Erythroblast (primary cell): ENCODE measurements around the gene OTOS.

Source experiments
- DNase-seq, 2 experiments: peaks; one replicate each; lab custom pipeline; 2025; lab: John Stamatoyannopoulos, UW
- GATA1 ChIP-seq: IDR thresholded peaks from 2 replicates; pipeline ENCODE4 v1.6.1; 2011; ENCODE audit warnings: low read depth, mild to moderate bottlenecking, control low read depth, low read length, moderate library complexity
- POLR2A ChIP-seq: IDR thresholded peaks from 2 replicates; pipeline ENCODE4 v1.6.1; 2011; ENCODE audit warnings: mild to moderate bottlenecking, low read length

The OTOS gene

DNA sequence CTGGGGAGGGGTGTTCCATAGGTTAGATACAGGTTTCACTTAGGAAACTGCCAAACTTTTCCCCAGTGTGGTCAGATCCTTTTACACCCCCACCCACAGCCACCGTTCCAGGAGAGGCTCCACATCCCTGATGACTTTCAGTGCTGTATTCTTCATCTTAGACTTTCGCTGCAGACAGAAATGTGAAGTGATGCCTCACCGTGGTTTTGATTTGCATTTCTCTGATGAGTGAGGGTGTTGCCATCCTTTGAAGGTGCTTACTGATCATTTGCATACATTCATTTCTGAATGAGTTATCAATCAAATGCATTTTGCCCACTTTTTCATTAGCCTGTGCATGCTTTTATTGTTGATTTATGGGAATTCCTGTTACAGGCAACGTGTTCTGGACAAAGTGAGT, 19.3 kb downstream of the OTOS start:
- no peak for DNase-seq
- no peak for TF ChIP-seq POLR2A
- no peak for TF ChIP-seq GATA1

DNA sequence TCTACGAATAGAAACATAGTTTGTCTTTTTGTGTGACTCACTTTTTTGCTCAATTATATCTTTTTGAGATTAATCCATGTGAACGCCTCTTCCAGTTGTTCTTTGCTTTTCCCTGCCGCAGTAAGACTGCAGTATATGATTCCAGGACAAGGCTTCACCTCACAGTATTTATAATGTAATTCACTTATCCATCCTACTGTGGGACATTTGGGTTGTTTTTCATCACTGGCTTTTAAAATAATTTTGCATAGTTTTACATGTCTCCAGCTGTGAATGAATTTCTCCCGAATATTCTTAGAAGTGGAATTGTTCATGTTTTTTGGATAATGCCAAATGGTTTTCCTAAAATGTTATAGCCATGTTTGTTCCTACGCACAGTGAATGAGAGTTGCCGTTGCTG, 26.2 kb downstream of the OTOS start:
- DNase-seq: no peak
- TF ChIP-seq GATA1: no peak
- TF ChIP-seq POLR2A: no peak

DNA sequence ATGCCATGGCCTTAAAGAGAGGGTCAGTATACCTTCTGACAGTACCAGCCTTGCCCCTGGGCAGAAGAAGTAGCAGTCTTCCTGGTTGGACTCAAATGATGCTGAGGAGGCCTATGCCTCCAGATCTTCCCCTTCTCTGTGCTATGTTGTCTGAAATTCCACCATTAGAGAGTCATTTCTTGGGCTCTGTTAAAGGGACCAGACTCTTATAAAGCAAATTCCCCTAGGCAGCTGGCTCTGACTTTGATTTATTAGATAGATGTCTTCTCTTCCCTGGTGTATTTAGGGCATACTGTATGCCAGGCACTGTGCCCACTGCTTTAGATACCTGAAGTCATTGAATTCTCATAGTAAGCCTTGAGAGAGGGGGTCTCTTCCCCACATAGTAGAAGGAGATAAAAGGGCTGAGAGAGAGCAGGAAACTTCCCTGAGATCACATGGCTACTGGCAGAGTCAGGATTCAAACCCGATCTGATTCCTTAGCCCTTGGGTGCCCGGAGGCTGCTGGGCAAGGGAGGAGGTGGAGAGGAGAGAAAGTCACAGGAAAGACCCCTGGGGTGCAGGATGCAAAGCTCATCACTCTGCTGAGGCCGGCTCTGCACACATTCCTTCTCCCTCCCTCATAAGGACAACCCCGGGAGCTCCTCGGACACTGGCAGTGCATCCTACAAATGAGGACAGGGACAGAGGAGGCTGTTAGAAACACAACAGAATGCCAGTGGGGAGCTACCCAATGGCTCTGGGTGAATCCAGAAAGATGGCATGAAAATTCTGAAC, 27.4 kb downstream of the OTOS start:
- no peak for DNase-seq
- TF ChIP-seq GATA1 (no peak), POLR2A (no peak)

DNA sequence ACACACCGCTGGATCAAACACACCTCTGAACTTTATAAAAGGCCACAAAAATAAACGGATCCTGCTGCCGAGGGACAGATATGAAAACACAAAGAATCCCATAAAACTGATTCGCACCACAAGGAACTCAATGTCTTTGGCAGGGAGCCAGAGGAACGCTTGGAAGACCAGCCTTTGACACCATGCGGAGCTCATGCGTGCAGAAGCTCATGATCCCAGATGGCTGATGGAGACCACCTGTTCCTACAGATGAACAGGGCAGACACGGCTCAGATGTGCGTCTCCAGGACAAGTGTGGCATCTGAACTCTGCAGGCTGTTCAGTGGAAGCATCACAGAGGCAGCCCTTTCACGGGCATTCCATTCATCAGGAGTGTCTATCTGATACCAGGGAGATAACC, 29.2 kb downstream of the OTOS start:
- DNase-seq: no peak
- TF ChIP-seq GATA1: no peak
- TF ChIP-seq POLR2A: no peak

DNA sequence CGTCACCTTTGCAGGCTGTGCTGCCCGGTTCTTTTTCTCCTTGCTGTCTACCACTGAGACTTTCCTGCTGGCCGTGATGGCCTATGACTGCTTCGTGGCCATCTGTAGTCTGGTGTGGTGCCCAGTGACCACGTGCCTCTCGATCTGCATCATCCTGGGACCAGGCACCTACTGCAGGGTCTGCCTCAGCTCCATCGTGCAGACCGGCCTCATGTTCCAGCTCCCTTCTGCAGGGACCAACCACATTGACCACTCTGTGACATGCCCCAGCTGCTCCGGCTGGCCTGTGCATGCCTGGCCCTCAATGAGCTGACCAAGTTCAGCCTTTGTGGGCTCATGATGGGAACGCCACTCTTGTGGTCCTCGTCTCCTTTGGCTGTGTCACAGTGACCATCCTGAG, 31.1 kb downstream of the OTOS start:
- DNase-seq: no peak
- no peak for TF ChIP-seq POLR2A
- no peak for TF ChIP-seq GATA1

DNA sequence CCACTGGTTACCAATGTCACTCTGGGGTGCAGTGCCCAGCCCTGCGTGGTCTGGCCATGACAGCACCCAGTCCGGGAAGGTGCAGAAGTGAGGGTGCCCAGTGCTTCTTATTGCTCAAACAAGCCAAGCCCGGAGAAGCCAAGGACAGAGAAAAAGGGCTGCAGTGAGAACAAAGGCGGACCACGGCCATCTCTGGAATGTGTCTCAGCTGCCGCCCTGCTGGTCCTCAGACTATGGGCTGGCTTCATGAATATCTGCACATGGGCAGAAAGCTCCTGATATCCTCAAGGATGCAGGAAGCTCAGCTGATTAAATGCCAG, 33.0 kb downstream of the OTOS start:
- TF ChIP-seq GATA1: no peak
- no peak for TF ChIP-seq POLR2A
- DNase-seq: no peak

DNA sequence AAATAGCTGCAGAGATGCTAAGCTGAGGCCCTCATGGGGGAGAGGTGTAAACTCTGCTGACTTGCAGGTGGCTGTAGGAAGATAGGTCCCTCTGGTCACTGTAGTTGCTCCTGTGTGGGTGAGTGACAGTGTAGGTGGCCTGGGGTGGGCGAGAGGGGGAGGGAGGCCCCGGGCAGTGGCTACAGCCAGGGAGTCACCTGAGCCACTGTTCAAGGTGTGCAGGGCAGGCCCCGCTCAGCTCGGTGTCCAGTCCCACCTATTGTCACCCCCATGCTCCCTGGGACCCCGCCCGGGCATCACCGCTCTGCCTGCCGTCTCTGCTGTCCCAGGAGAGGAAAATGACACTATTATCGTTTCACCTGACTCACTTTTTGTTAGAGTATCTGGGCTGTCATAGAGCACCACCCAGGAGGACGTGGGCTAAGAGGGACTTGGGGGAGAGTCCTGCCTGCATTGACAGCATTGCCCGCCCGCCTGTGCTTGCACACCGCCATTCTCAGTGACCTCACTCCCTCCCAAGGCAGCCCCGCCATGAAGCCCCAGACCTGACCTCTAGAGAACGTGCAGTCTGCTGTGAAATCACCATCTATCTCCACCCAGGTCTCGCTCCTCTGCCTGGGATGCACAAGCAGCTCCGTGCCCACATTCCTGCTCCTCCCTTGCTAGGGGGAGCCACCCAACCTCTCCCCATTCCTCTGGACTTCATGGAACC, 33.5 kb downstream of the OTOS start:
- TF ChIP-seq GATA1 (no peak), POLR2A (no peak)
- DNase-seq: no peak

DNA sequence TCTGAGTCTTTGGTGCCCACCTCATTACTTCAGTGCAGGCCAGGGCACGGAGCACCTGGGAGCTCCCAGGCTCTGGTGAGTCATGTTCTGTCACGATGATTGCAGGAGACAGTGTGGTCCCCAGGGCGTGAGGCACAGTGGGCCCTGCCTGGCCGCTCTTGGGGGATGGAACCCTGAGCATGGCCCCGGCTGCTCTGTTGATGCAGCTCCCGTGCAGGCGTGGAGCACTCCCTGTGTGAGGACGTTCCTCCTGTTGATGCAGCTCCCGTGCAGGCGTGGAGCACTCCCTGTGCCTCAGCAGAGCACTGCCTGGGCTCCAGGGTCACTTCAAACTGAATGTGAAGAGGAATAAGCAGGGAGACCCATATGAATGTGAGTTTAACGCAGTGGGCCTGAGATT, 34.5 kb downstream of the OTOS start:
- TF ChIP-seq POLR2A: no peak
- no peak for TF ChIP-seq GATA1

DNA sequence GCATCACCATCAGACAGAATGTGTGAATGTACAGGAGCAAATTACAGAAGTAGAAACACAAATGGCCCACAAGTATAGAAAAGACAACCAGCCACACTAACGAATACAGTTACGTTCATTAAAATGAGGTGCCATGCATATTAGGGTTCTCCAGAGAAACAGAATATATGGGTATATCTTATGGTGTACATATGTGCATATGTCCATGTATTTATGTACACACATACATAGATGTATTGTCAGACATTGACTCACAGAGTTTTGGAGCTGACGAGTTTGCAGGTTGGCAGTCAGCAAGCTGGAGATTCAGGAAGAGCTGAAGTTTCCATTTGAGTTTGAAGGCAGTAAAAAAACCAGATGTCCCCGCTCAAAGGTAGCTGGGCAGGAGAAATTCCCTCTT, 37.3 kb downstream of the OTOS start:
- TF ChIP-seq POLR2A (no peak), GATA1 (no peak)
- DNase-seq: no peak

More for the DNA sequence above, 34.5 kb downstream of the OTOS start:
- DNase-seq: no peak

DNA sequence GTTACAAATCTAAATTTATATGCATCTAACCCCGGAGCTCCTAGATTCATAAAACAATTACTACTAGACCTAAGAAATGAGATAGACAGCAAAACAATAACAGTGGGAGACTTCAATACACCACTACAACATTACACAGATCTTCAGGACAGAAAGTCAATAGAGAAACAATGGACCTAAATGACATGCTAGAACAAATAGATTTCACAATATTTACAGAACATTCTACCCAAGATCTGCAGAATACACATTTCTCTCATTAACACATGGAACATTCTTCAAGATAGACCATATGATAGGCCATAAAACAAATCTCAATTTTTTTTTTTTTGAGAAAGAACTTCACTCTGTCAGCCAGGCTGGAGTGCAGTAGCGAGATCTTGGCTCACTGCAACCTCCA, 42.1 kb downstream of the OTOS start:
- no peak for DNase-seq
- TF ChIP-seq GATA1 (no peak), POLR2A (no peak)

DNA sequence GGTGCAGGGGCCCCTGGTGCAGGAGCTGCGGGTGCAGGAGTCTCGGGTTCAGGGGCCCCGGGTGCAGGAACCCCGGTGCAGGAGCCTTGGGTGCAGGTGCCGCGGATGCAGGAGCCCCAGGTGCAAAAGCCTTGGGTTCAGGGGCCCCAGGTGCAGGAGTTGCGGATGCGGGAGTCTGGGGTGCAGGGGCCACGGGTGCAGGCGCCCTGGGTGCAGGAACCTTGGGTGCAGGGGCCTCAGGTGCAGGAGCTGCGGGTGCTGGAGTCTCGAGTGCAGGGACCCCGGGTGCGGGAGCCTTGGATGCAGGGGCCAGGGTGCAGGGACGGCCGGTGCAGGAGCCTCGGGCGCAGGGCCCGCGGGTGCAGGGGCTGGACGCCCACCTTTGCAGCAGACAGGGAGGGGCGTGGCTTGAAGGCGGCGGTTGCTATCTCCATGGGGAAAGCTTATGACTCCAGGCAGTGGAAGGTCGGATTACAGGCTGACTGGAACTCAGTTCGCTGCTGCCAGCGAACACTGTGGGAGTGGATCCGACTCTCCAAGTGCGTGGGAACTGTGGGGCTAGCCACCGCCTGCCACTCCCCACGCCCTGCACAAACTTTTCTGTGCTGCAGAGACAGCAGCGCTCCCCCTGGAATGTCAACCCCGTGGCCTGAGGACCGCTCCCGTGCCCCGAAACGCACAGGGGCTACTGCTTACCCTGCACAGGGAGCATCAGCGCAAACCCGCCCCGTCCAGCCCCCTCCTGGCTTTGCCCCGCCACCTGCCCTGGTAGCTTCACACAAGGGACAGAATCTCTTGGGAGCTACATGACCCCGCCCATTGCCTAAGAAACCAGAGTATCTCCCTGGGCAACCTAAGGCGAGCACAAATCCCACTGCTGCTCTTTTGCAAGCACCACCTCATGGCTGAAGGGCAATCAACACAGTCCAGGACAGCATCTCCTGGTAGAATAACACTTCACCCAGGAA, 44.6 kb downstream of the OTOS start:
- DNase-seq: no peak
- TF ChIP-seq POLR2A (no peak), GATA1 (no peak)

DNA sequence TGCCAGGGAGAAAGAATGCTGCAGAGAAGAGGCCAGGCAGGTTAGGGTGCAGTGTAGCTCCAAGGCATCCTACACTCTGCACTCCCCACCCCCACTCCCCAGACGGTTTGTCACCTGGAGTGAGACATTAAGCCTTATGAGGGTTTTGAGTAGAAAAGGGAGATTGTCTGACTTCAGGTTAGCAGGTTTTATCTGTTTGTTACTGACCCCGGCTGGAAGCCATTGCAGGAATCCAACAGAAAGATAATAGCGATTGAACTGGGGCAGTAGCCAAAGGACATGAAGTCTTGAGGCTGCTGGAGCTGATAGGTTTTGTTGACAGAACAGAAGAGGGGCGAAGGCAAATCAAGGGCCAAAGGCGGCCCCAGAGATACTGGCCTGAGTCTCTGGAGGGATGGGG, 51.2 kb downstream of the OTOS start:
- DNase-seq: no peak
- TF ChIP-seq POLR2A: no peak
- TF ChIP-seq GATA1: no peak
